ENCODE results near the gene SMAD3. TPM values are rescaled to one million over a fixed set of nuclear protein-coding genes. Genes with fewer than 3 reads are reported as not detected.
A peak's percentile ranks its signal among the peaks of the same experiment; 100 is the strongest.

SMAD3 gene
- total and polyA plus RNA-seq, 4 donors = 15.9 to 33.3 (median 24.9) TPM

- peaks cover 6% of the 10 kb centered on the region for H3K4me1 ChIP-seq (ENCODE audit: control insufficient read depth, insufficient read depth, low read length)
- no peaks in the 10 kb centered on the region for H3K27me3 ChIP-seq (ENCODE audit: control insufficient read depth, insufficient read depth, low read length)
- peaks cover 47% of the 10 kb centered on the region for H3K36me3 ChIP-seq (ENCODE audit: control insufficient read depth, insufficient read depth, low read length)
- 88% methylated on average over 7 of the region's 7 CpGs for WGBS (ENCODE audit: insufficient coverage)
- H3K27ac ChIP-seq (ENCODE audit: low read depth, low read length) = no peak overlapping the region
- H3K4me3 ChIP-seq (ENCODE audit: low read depth, low read length) = no peak overlapping the region
- DNase-seq (ENCODE audit: low read depth in 4 of 6, low spot score in 6 of 6) = peak in 1 of 6 donors; percentile 19
- H3K9me3 ChIP-seq (ENCODE audit: control insufficient read depth, insufficient read depth, low read length) = no peaks in the 10 kb centered on the region
Measured at GRCh38 chr15:67183443-67184169, 118.2 kb downstream of the SMAD3 start.

GRCh38 chr15:67184208-67184925 lies 119.0 kb downstream of the SMAD3 start:
- 91% methylated on average over 15 of the region's 18 CpGs for WGBS (ENCODE audit: insufficient coverage)
- H3K9me3 ChIP-seq (ENCODE audit: control insufficient read depth, insufficient read depth, low read length) = no peaks in the 10 kb centered on the region
- H3K36me3 ChIP-seq (ENCODE audit: control insufficient read depth, insufficient read depth, low read length) = peaks cover 49% of the 10 kb centered on the region
- DNase-seq (ENCODE audit: low read depth in 4 of 6, low spot score in 6 of 6) = no peak
- H3K4me3 ChIP-seq (ENCODE audit: low read depth, low read length) = no peak overlapping the region
- H3K27me3 ChIP-seq (ENCODE audit: control insufficient read depth, insufficient read depth, low read length) = no peaks in the 10 kb centered on the region
- H3K27ac ChIP-seq (ENCODE audit: low read depth, low read length) = no peak overlapping the region
- H3K4me1 ChIP-seq (ENCODE audit: control insufficient read depth, insufficient read depth, low read length) = peaks cover 11% of the 10 kb centered on the region

GRCh38 chr15:67185051-67185450 lies 119.6 kb downstream of the SMAD3 start:
- 87% methylated on average over 6 of the region's 6 CpGs for WGBS (ENCODE audit: insufficient coverage)
- peaks cover 16% of the 10 kb centered on the region for H3K4me1 ChIP-seq (ENCODE audit: control insufficient read depth, insufficient read depth, low read length)

GRCh38 chr15:67185621-67186225 lies 120.3 kb downstream of the SMAD3 start:
- no peaks in the 10 kb centered on the region for H3K27me3 ChIP-seq (ENCODE audit: control insufficient read depth, insufficient read depth, low read length)
- no peak overlapping the region for H3K4me3 ChIP-seq (ENCODE audit: low read depth, low read length)
- WGBS (ENCODE audit: insufficient coverage) = 99% methylated on average over 9 of the region's 9 CpGs
- peaks cover 16% of the 10 kb centered on the region for H3K4me1 ChIP-seq (ENCODE audit: control insufficient read depth, insufficient read depth, low read length)
- peaks cover 46% of the 10 kb centered on the region for H3K36me3 ChIP-seq (ENCODE audit: control insufficient read depth, insufficient read depth, low read length)
- H3K27ac ChIP-seq (ENCODE audit: low read depth, low read length) = no peak overlapping the region
- no peaks in the 10 kb centered on the region for H3K9me3 ChIP-seq (ENCODE audit: control insufficient read depth, insufficient read depth, low read length)
- no peak for DNase-seq (ENCODE audit: low read depth in 4 of 6, low spot score in 6 of 6)

More at GRCh38 chr15:67185051-67185450, 119.6 kb downstream of the SMAD3 start:
- peaks cover 49% of the 10 kb centered on the region for H3K36me3 ChIP-seq (ENCODE audit: control insufficient read depth, insufficient read depth, low read length)
- H3K27ac ChIP-seq (ENCODE audit: low read depth, low read length) = no peak overlapping the region
- H3K4me3 ChIP-seq (ENCODE audit: low read depth, low read length) = no peak overlapping the region
- no peak for DNase-seq (ENCODE audit: low read depth in 4 of 6, low spot score in 6 of 6)
- no peaks in the 10 kb centered on the region for H3K9me3 ChIP-seq (ENCODE audit: control insufficient read depth, insufficient read depth, low read length)
- no peaks in the 10 kb centered on the region for H3K27me3 ChIP-seq (ENCODE audit: control insufficient read depth, insufficient read depth, low read length)

GRCh38 chr15:67186226-67186649 lies 120.8 kb downstream of the SMAD3 start:
- no peaks in the 10 kb centered on the region for H3K27me3 ChIP-seq (ENCODE audit: control insufficient read depth, insufficient read depth, low read length)
- H3K36me3 ChIP-seq (ENCODE audit: control insufficient read depth, insufficient read depth, low read length) = peaks cover 48% of the 10 kb centered on the region
- H3K27ac ChIP-seq (ENCODE audit: low read depth, low read length) = no peak overlapping the region
- H3K9me3 ChIP-seq (ENCODE audit: control insufficient read depth, insufficient read depth, low read length) = no peaks in the 10 kb centered on the region
- DNase-seq (ENCODE audit: low read depth in 4 of 6, low spot score in 6 of 6) = no peak
- no peak overlapping the region for H3K4me3 ChIP-seq (ENCODE audit: low read depth, low read length)
- H3K4me1 ChIP-seq (ENCODE audit: control insufficient read depth, insufficient read depth, low read length) = peaks cover 16% of the 10 kb centered on the region
- WGBS (ENCODE audit: insufficient coverage) = 73% methylated on average over 4 of the region's 6 CpGs

GRCh38 chr15:67186688-67187087 lies 121.3 kb downstream of the SMAD3 start:
- no peak for DNase-seq (ENCODE audit: low read depth in 4 of 6, low spot score in 6 of 6)
- H3K27me3 ChIP-seq (ENCODE audit: control insufficient read depth, insufficient read depth, low read length) = no peaks in the 10 kb centered on the region
- H3K9me3 ChIP-seq (ENCODE audit: control insufficient read depth, insufficient read depth, low read length) = no peaks in the 10 kb centered on the region
- H3K36me3 ChIP-seq (ENCODE audit: control insufficient read depth, insufficient read depth, low read length) = peaks cover 48% of the 10 kb centered on the region
- H3K27ac ChIP-seq (ENCODE audit: low read depth, low read length) = no peak overlapping the region
- no peak overlapping the region for H3K4me3 ChIP-seq (ENCODE audit: low read depth, low read length)
- WGBS (ENCODE audit: insufficient coverage) = 79% methylated on average over 4 of the region's 4 CpGs
- peaks cover 16% of the 10 kb centered on the region for H3K4me1 ChIP-seq (ENCODE audit: control insufficient read depth, insufficient read depth, low read length)

GRCh38 chr15:67187351-67187854 lies 122.0 kb downstream of the SMAD3 start:
- Histone ChIP-seq H3K36me3 (ENCODE audit: control insufficient read depth, insufficient read depth, low read length) (peaks cover 48% of the 10 kb centered on the region), H3K27ac (ENCODE audit: low read depth, low read length) (no peak overlapping the region), H3K9me3 (ENCODE audit: control insufficient read depth, insufficient read depth, low read length) (no peaks in the 10 kb centered on the region), H3K27me3 (ENCODE audit: control insufficient read depth, insufficient read depth, low read length) (no peaks in the 10 kb centered on the region), H3K4me1 (ENCODE audit: control insufficient read depth, insufficient read depth, low read length) (peaks cover 16% of the 10 kb centered on the region), H3K4me3 (ENCODE audit: low read depth, low read length) (no peak overlapping the region)
- 95% methylated on average over 12 of the region's 12 CpGs for WGBS (ENCODE audit: insufficient coverage)
- no peak for DNase-seq (ENCODE audit: low read depth in 4 of 6, low spot score in 6 of 6)

GRCh38 chr15:67188551-67189218 lies 123.3 kb downstream of the SMAD3 start:
- H3K4me3 ChIP-seq (ENCODE audit: low read depth, low read length) = no peak overlapping the region
- peaks cover 50% of the 10 kb centered on the region for H3K36me3 ChIP-seq (ENCODE audit: control insufficient read depth, insufficient read depth, low read length)
- peak overlapping the region; percentile 80 for H3K27ac ChIP-seq (ENCODE audit: low read depth, low read length)
- H3K9me3 ChIP-seq (ENCODE audit: control insufficient read depth, insufficient read depth, low read length) = no peaks in the 10 kb centered on the region
- H3K4me1 ChIP-seq (ENCODE audit: control insufficient read depth, insufficient read depth, low read length) = peaks cover 16% of the 10 kb centered on the region
- peak in 2 of 6 donors; percentile 50 to 71 for DNase-seq (ENCODE audit: low read depth in 4 of 6, low spot score in 6 of 6)
- no peaks in the 10 kb centered on the region for H3K27me3 ChIP-seq (ENCODE audit: control insufficient read depth, insufficient read depth, low read length)
- 90% methylated on average over 8 of the region's 8 CpGs for WGBS (ENCODE audit: insufficient coverage)

GRCh38 chr15:67189326-67190051 lies 124.1 kb downstream of the SMAD3 start:
- no peaks in the 10 kb centered on the region for H3K27me3 ChIP-seq (ENCODE audit: control insufficient read depth, insufficient read depth, low read length)
- 88% methylated on average over 26 of the region's 26 CpGs for WGBS (ENCODE audit: insufficient coverage)
- no peaks in the 10 kb centered on the region for H3K9me3 ChIP-seq (ENCODE audit: control insufficient read depth, insufficient read depth, low read length)
- no peak overlapping the region for H3K4me3 ChIP-seq (ENCODE audit: low read depth, low read length)
- peaks cover 16% of the 10 kb centered on the region for H3K4me1 ChIP-seq (ENCODE audit: control insufficient read depth, insufficient read depth, low read length)
- no peak for DNase-seq (ENCODE audit: low read depth in 4 of 6, low spot score in 6 of 6)
- H3K27ac ChIP-seq (ENCODE audit: low read depth, low read length) = peak overlapping the region; percentile 80
- peaks cover 47% of the 10 kb centered on the region for H3K36me3 ChIP-seq (ENCODE audit: control insufficient read depth, insufficient read depth, low read length)

Measured in spinal cord (tissue), 10 donors.